NCI-H748 treated with DMSO at 0.1 percent for 48 hours (cell line): Measurements from ENCODE around the gene GCN1.
"Not testable (repeated sequence)": the region's sequence is repeated elsewhere in the genome, so short reads cannot be mapped to it uniquely, and the experiment has no call there.

Source experiments
- DNase-seq: peaks from one replicate; lab custom pipeline; 2025; lab: John Stamatoyannopoulos, UW

Gene GCN1

DNA sequence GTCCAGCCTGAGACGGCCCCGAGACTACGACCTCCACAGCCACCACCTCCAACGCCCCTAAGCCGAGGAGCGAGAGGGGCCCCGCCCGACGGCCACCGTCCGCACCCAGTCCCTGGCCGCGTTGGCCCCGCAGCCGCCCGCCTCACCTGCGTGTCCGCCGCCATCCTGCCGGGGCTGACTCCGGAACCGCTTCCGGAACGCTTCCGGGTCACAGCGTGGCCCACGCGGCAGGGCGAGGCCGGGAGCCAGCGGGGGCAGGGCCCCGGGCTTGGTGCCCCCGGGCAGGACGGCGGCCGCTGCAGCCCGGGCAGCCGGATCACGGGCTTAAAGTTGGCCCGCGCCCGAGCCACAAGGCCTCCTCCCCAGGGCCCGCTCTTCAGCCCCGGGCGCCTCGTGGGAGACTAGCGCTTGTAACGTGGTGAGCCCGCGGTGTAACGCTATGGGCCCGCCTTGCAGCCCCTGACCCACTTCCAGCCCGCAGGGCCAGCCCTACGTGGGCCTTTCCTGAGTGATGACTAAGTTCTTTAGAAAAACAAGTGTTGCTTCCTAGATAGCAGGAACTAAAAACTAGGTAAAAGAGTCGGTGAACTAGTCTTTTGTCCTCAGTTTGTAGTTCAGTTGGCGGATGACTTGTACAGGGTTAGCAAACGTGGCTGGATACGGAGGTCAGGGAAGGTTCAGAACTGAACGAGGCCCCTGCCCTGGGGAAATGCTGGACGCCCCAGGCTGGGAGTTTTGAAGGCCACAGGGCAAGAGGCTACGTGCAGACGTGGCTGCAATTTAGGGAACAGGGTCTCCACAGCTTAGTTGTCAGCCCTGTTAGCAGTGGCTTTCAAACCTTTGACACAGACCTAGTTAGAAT lies at the start of gene GCN1:
Gene GCN1, minus strand, starts transcription at position 182 of the 862 bp plus-strand sequence. Its CDS starts 18 bp downstream, at position 164.
- peak; percentile 27 for DNase-seq

DNA sequence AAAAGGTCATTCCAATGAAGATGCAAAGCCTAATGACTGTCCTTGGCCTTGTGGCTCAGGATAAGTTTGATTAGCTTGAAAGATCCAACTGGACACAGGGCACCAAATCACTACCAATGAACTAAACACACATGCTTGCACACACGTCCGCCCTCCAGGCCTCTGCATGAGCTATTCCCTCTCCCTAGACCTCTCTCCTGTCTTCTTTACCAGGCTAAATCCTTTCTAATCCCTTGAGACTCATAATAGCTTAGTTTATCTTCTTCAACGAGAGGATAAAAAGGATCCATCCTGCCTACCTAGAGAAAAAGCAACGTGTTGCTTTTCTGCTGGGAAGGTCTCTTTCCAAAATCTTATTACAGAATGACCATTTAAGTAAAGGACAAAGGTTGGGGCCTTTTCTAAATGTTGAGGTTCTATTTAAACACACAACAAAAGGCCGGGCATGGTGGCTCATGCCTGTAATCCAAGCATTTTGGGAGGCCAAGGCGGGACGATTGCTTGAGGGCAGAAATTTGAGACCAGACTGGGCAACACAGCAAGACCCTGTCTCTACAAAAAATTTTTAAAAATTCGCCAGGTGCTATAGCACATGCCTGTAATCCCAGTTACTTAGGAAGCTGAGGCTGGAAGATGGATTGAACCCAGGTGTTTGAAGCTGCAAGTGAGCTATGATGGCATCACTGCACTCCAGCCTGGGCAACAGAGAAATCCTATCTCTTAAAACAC lies 48.6 kb upstream of the GCN1 start:
- no peak for DNase-seq

- DNase-seq: no peak
Observed at GRCh38 chr12:120242275-120242799, 47.8 kb upstream of the GCN1 start.

GRCh38 chr12:120241561-120242274 lies 47.2 kb upstream of the GCN1 start:
- DNase-seq: no peak

DNA sequence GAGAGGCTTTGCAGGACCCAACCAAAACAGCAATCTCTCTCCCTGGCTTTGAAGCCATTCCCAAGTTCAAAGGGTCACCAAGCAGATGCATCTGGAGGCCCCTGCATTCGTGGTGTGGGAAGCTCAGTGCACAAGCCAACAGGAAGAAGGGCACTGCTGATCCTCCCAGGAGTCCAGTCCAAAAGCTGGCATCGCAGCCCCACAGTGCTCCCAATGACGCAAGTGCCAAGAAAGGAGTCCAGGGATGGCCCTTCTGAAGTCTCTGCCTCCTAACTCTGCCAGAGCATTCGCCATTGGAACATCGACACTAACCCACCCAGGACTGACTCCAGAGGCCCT lies 45.9 kb upstream of the GCN1 start:
- no peak for DNase-seq

- DNase-seq: no peak
Observed at GRCh38 chr12:120239776-120240494, 45.4 kb upstream of the GCN1 start.

DNA sequence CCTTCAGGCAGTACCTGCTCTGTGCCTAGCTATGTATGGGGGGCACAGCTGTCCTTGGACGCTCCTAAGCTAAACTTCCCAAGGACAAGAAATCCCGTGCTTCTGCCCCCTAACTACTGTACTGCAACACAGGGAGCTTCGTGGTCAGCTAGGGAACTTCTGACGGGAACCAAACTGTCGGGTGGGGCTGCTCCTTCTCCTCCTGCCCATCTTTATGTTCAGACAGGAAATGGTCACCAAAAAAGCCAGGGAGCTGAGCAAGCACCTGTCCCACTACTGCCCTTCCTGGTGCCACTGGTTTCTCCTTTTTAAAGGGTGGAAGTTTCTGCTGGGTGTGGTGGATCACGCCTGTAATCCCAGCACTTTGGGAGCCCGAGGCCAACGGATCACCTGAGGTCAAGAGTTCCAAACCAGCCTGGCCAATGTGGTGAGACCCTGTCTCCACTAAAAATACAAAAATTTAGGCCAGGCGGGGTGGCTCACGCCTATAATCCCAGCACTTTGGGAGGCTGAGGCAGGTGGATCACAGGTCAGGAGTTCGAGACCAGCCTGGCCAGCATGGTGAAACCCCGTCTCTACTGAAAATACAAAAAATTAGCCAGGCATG lies 44.4 kb upstream of the GCN1 start:
- no peak for DNase-seq

GRCh38 chr12:120238217-120238616 lies 43.7 kb upstream of the GCN1 start:
- no peak for DNase-seq

- DNase-seq: no peak
Observed at GRCh38 chr12:120237360-120238171, 43.1 kb upstream of the GCN1 start.

GRCh38 chr12:120236809-120237208 lies 42.3 kb upstream of the GCN1 start:
- DNase-seq: not testable (repeated sequence)

- DNase-seq: no peak
Observed at GRCh38 chr12:120235369-120236323, 41.1 kb upstream of the GCN1 start.

DNA sequence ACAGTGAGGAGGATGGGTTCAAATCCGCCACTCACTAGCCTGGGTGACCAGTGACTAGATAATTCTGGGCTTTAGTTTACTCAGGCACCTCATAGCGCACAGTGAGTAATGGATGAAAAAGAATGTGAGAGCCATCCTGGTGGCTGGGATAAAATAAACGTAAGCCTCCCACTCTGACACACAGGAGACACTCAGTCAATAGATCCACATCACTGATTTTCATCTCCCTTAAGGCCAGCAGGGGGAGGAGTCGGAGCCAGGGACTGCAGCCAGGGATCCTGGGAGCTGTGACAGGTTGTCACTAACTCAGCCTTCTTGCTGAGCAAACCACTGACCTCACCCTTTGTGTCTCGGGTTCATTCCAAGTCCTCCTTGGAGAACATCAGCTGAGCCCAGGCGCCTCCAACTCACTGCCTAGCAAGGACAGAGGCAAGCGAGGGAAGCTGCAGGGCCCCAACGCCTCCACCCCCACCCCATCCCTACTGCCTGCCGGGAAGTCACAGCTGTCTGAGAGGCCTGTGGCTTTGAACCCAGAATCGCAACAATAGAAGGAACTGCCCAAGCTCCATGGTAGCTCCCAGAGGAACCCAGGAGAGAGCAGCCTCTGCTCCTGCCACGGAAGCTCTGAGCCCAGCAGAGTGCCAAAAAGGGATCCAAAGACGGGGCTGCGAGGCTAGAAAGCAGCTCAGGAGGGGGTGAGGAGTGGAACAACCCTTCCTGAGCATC lies 40.3 kb upstream of the GCN1 start:
- no peak for DNase-seq

DNA sequence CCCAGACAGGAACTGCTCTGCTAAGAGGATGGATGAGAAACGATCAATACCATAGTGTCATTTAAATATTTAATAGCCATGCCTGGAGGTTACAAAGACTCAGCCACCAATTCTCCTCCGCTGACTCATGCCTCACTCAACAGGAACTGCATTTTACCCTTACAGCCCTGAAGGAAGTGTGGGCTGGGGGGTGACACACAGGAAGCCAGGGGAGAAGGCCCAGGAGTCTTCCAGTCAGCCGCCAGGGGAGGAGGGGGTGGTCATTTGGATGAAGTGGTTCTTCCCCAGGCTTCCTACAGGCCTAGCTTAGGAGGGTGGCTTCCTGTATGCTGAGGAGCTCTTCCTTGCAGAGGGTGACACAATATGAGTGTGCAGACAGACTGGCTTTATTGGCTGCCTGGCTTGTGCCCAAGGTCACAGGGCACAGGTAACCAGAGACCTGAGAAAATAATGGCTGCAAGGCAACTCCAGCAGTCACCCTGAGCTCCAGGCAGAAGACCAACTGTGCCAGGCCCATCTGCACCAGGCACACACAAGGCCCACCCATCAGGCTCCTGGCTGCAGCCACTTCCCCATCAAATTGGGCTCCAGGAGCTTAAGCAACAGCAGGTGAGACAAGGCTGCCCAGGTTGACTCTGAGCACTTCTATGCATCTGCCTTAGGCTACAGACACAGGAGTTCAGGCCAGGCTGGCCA lies 36.9 kb upstream of the GCN1 start:
- no peak for DNase-seq

GRCh38 chr12:120230974-120231315 lies 36.4 kb upstream of the GCN1 start:
- DNase-seq: no peak

DNA sequence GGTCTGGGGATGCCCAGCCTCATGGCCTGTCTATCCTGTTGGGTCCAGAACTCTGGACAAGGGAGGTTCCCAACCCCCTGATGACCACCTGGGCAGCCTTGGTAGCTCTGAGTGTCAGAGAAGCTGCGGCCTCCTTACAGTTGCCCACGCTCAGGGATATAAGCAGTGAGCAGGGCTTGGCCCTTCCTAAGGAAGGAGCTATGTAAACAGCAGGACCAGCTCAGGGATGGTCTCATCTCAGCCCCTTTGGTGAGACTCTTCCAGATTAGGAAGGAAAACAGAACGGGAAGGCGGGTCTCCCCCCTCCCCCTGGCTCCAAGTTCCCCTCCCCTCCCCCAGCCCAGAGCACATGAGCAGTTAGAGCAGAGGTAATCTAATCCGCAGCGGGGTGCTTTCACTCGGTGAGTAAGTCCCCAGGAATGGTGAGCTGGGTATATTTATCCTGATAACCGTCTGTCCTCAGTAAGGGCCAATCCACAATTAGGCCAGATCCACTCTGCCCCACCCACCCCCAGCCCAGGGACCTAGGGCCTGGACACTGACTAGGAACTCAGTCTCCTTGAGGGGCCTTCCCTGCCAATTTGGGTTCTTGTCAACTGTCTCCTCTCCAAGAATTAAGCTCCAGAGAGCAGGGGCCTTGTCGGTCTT lies 35.9 kb upstream of the GCN1 start:
- no peak for DNase-seq

GRCh38 chr12:120229487-120230325 lies 35.2 kb upstream of the GCN1 start:
- DNase-seq: no peak

GRCh38 chr12:120229071-120229486 lies 34.6 kb upstream of the GCN1 start:
- no peak for DNase-seq
